ENCODE results near the gene DBN1. TPM values are rescaled to one million over a fixed set of nuclear protein-coding genes. Genes with fewer than 3 reads are reported as not detected.

Gene DBN1
- total and polyA plus RNA-seq, 2 of the 8 experiments (the other 6 are each of a cell fraction or from before 2014, with no cell fraction given) = 168 to 333 TPM

- Histone ChIP-seq H3K4me3 (ENCODE audit: extremely low read depth in 1 of 4, insufficient read depth in 2 of 4, low read depth in 3 of 4, low read length in 4 of 4) (no peak overlapping the region), H2BK12ac (ENCODE audit: low read depth, low read length) (no peak overlapping the region), H3K27ac (ENCODE audit: low read depth, low read length) (no peak overlapping the region), H3K4me1 (replicated peaks in 1 of 4; ENCODE audit: control insufficient read depth in 3 of 4, insufficient read depth in 4 of 4, low read length in 3 of 4) (peaks cover 0 to 3% (median 1%) of the 10 kb centered on the region in 4 experiments; a peak in 4 of 7 replicates), H3K56ac (replicated peaks; ENCODE audit: insufficient read length, low read depth, low read length) (no peak overlapping the region), H4K91ac (replicated peaks; ENCODE audit: insufficient read length, low read length) (no peak overlapping the region), H3K23me2 (ENCODE audit: low read depth, low read length) (peaks cover 7% of the 10 kb centered on the region), H3K9me3 (ENCODE audit: insufficient read depth in 2 of 2, low read depth in 1 of 2, low read length in 1 of 2) (no peaks in the 10 kb centered on the region), H3K27me3 (replicated peaks in 1 of 4; ENCODE audit: control insufficient read depth in 3 of 4, extremely low read depth in 1 of 4, insufficient read depth in 3 of 4, low read length in 3 of 4) (no peaks in the 10 kb centered on the region), H3K4me2 (ENCODE audit: insufficient read depth in 1 of 2, low read depth in 2 of 2, low read length in 2 of 2) (no peak overlapping the region), H2BK15ac (ENCODE audit: low read length) (no peak overlapping the region), H3K79me1 (ENCODE audit: low read depth, low read length) (peaks cover 3% of the 10 kb centered on the region; the same call in 1 of the 2 replicates), H3K9ac (replicated peaks in 1 of 4; ENCODE audit: extremely low read depth in 1 of 4, low read depth in 3 of 4, low read length in 3 of 4) (no peak overlapping the region), H3K14ac (ENCODE audit: insufficient read length) (no peak overlapping the region), H2BK120ac (replicated peaks; ENCODE audit: low read depth, low read length) (no peak overlapping the region), H3K36me3 (ENCODE audit: control insufficient read depth in 2 of 4, insufficient read depth in 4 of 4, low read length in 3 of 4) (peaks cover 18 to 42% (median 30%) of the 10 kb centered on the region in 4 experiments; a peak in 7 of 8 replicates), H2BK5ac (ENCODE audit: low read depth, low read length) (no peak overlapping the region), H2AK5ac (ENCODE audit: low read depth, low read length) (no peak overlapping the region), H4K5ac (ENCODE audit: insufficient read length, low read depth, low read length) (no peak overlapping the region), H4K20me1 (replicated peaks in 1 of 2; ENCODE audit: control insufficient read depth in 1 of 2, insufficient read depth in 2 of 2, low read length in 2 of 2) (peaks cover 7 to 10% of the 10 kb centered on the region in 2 experiments), H3K79me2 (ENCODE audit: control insufficient read depth in 1 of 2, insufficient read depth in 2 of 2, low read length in 2 of 2) (peaks cover 0 to 4% of the 10 kb centered on the region in 2 experiments; a peak in 1 of 4 replicates), H2AFZ (ENCODE audit: low read length) (no peak overlapping the region), H3K23ac (ENCODE audit: insufficient read length) (no peak overlapping the region), H3K4ac (replicated peaks; ENCODE audit: insufficient read length, low read depth, low read length) (no peak overlapping the region), H4K8ac (ENCODE audit: extremely low read depth, insufficient read depth, low read length) (no peak overlapping the region), H3K18ac (ENCODE audit: extremely low read depth, low read length) (no peak overlapping the region), H2BK20ac (ENCODE audit: low read length) (no peak overlapping the region)
- FAIRE-seq (no peak), DNase-seq (ENCODE audit: low read depth in 1 of 2, low spot score in 2 of 2) (no peak)
- WGBS, 2 experiments (ENCODE audit: extremely low coverage in 1 of 2, insufficient coverage in 1 of 2, insufficient read length in 1 of 2, insufficient replicate concordance in 2 of 2, low coverage in 1 of 2, low lambda C conversion rate in 2 of 2, missing lambda C conversion rate in 1 of 2) = 83% methylated on average over 2 of the region's 2 CpGs; no CpG with 5 or more reads in 1 of the 2 experiments
- ChIA-PET POLR2A (ENCODE audit: partially characterized antibody) (interaction anchor here (0.8 to 5.0 kb wide), 5 partner anchors 9 to 43 kb away, joined by 3 to 11 read pairs (median 5); no protein-coding TSS in a partner anchor), CTCF (ENCODE audit: partially characterized antibody) (interaction anchor here (0.5 to 1.7 kb wide), 12 partner anchors 9 to 1560 kb away, joined by 3 to 7 read pairs (median 3); no protein-coding TSS in a partner anchor)
- TF ChIP-seq CREB1 (IDR thresholded peaks at IDR 0.05) (no peak), SIX5 (IDR thresholded peaks at IDR 0.05; ENCODE audit: low read depth, low read length) (no peak), CTCF (IDR thresholded peaks at IDR 0.05; ENCODE audit: control extremely low read depth in 1 of 3, insufficient read depth in 1 of 3, low read depth in 1 of 3, low read length in 3 of 3) (peak in 1 of 3 experiments; percentile 38; a peak in 1 of 4 replicates), SP2 (IDR thresholded peaks at IDR 0.05; ENCODE audit: low read length) (no peak), SUZ12 (IDR thresholded peaks at IDR 0.05; ENCODE audit: low read length) (no peak), TAF7 (optimal IDR thresholded peaks at IDR 0.05; ENCODE audit: borderline replicate concordance, low read depth, low read length) (no peak), CHD1 (IDR thresholded peaks at IDR 0.05; ENCODE audit: low read depth, low read length) (no peak)
These were observed 47.6 kb upstream of the DBN1 start for GRCh38 chr5:177520916-177521513.
